HEK293 (cell line): ENCODE data around the gene PIGW.

Source experiments
- CTCF ChIA-PET: fragments of 350-600 bp; formaldehyde crosslinking; extraction: SDS; loops from one replicate; lab custom pipeline; 2021; ENCODE audit warnings: antibody characterized with exemption; lab: Yijun Ruan, JAX
- POLR2A ChIA-PET: fragments of 300-600 bp; formaldehyde crosslinking; extraction: SDS; loops from one replicate; lab custom pipeline; 2020; ENCODE audit warnings: antibody characterized with exemption, inconsistent platforms; lab: Yijun Ruan, JAX
- H3K27ac ChIP-seq: fragments of 200-500 bp; sonication (Bioruptor generic); 2 replicates; pipeline ENCODE4 v1.5.1; 2014; ENCODE audit warnings: low read depth, low read length, control low read depth, inconsistent platforms; ENCODE audit errors: extremely low read depth
- H3K36me3 ChIP-seq, 2 experiments: fragments of 200-500 bp in 1 of 2; sonication (Bioruptor generic) in 1 of 2; 1 replicate in 1 of 2; 2 replicates in 1 of 2; pipeline ENCODE4 v1.5.1; 2014 to 2017; ENCODE audit warnings: inconsistent platforms in 2 of 2, low read length in 2 of 2; ENCODE audit not compliant: control insufficient read depth in 2 of 2, insufficient read depth in 1 of 2
- H3K4me1 ChIP-seq: fragments of 200-500 bp; sonication (Bioruptor generic); 2 replicates; pipeline ENCODE4 v1.5.1; 2014; ENCODE audit warnings: mild to moderate bottlenecking, low read length, inconsistent platforms; ENCODE audit not compliant: control insufficient read depth, insufficient read depth
- H3K4me3 ChIP-seq: 2 replicates; pipeline ENCODE4 v1.5.1; 2011; ENCODE audit warnings: low read depth, mild to moderate bottlenecking, control low read depth, low read length, moderate library complexity
- H3K9me3 ChIP-seq: fragments of 200-500 bp; sonication (Bioruptor generic); 2 replicates; pipeline ENCODE4 v1.5.1; 2014; ENCODE audit warnings: low read depth, low read length, inconsistent platforms; ENCODE audit not compliant: control insufficient read depth, insufficient read depth
- EGR2 ChIP-seq: fragments of 450-650 bp; formaldehyde crosslinking; IDR thresholded peaks from 2 replicates; pipeline ENCODE4 v1.5.1; 2016; ENCODE audit warnings: low read depth, missing biosample characterization, missing genetic modification characterization
- GLI4 ChIP-seq: fragments of 450-650 bp; formaldehyde crosslinking; IDR thresholded peaks from 2 replicates; pipeline ENCODE4 v1.5.1; 2016; ENCODE audit warnings: missing biosample characterization, missing genetic modification characterization
- HOXA7 ChIP-seq: sonication (generic); formaldehyde crosslinking; IDR thresholded peaks from 2 replicates; pipeline ENCODE4 v1.8.1; 2022; ENCODE audit warnings: missing genetic modification reagents, borderline replicate concordance
- KLF1 ChIP-seq: fragments of 450-650 bp; formaldehyde crosslinking; IDR thresholded peaks from 2 replicates; pipeline ENCODE4 v1.5.1; 2016; ENCODE audit warnings: missing biosample characterization, missing genetic modification characterization
- REPIN1 ChIP-seq: fragments of 450-650 bp; formaldehyde crosslinking; IDR thresholded peaks from 2 replicates; pipeline ENCODE4 v1.5.1; 2017; ENCODE audit warnings: missing biosample characterization, missing genetic modification characterization, low read depth
- ZNF112 ChIP-seq: fragments of 450-650 bp; formaldehyde crosslinking; IDR thresholded peaks from 2 replicates; pipeline ENCODE4 v1.5.0; 2017; ENCODE audit warnings: missing biosample characterization, missing genetic modification characterization
- ZNF335 ChIP-seq: fragments of 450-650 bp; formaldehyde crosslinking; conservative IDR thresholded peaks from 2 replicates; pipeline ENCODE4 v1.5.1; 2016; ENCODE audit warnings: missing biosample characterization, missing genetic modification characterization
- ZNF350 ChIP-seq: fragments of 450-650 bp; formaldehyde crosslinking; IDR thresholded peaks from 2 replicates; pipeline ENCODE4 v1.5.0; 2017; ENCODE audit warnings: missing biosample characterization, mild to moderate bottlenecking, missing genetic modification characterization
- ZNF391 ChIP-seq: fragments of 450-650 bp; formaldehyde crosslinking; IDR thresholded peaks from 2 replicates; pipeline ENCODE4 v1.5.1; 2016; ENCODE audit warnings: low read depth, missing biosample characterization, missing genetic modification characterization, borderline replicate concordance
- ZNF404 ChIP-seq: fragments of 450-650 bp; formaldehyde crosslinking; IDR thresholded peaks from 2 replicates; pipeline ENCODE4 v1.5.1; 2017; ENCODE audit warnings: missing biosample characterization, missing genetic modification characterization
- ZNF571 ChIP-seq: fragments of 450-650 bp; formaldehyde crosslinking; IDR thresholded peaks from 2 replicates; pipeline ENCODE4 v1.5.0; 2017; ENCODE audit warnings: missing biosample characterization, missing genetic modification characterization
- ZNF747 ChIP-seq: fragments of 450-650 bp; formaldehyde crosslinking; IDR thresholded peaks from 2 replicates; pipeline ENCODE4 v1.5.1; 2016; ENCODE audit warnings: missing biosample characterization, missing genetic modification characterization
- ZNF768 ChIP-seq: fragments of 450-650 bp; formaldehyde crosslinking; IDR thresholded peaks from 2 replicates; pipeline ENCODE4 v1.5.1; 2018; ENCODE audit warnings: missing biosample characterization, mild to moderate bottlenecking, missing genetic modification characterization
- ZNF777 ChIP-seq: fragments of 450-650 bp; formaldehyde crosslinking; IDR thresholded peaks from 2 replicates; pipeline ENCODE4 v1.5.1; 2017; ENCODE audit warnings: missing biosample characterization, missing genetic modification characterization, borderline replicate concordance
- ZNF785 ChIP-seq: fragments of 450-650 bp; formaldehyde crosslinking; IDR thresholded peaks from 2 replicates; pipeline ENCODE4 v1.5.1; 2016; ENCODE audit warnings: missing biosample characterization, missing genetic modification characterization
- ZNF791 ChIP-seq: fragments of 450-650 bp; formaldehyde crosslinking; IDR thresholded peaks from 2 replicates; pipeline ENCODE4 v1.5.1; 2016; ENCODE audit warnings: missing biosample characterization, missing genetic modification characterization
- ZNF792 ChIP-seq: fragments of 450-650 bp; formaldehyde crosslinking; IDR thresholded peaks from 2 replicates; pipeline ENCODE4 v1.5.1; 2016; ENCODE audit warnings: missing biosample characterization, missing genetic modification characterization
- ZNF837 ChIP-seq: fragments of 450-650 bp; formaldehyde crosslinking; IDR thresholded peaks from 2 replicates; pipeline ENCODE4 v1.5.1; 2016; ENCODE audit warnings: missing biosample characterization, missing genetic modification characterization
- ZNF843 ChIP-seq: fragments of 450-650 bp; formaldehyde crosslinking; IDR thresholded peaks from 2 replicates; pipeline ENCODE4 v1.5.1; 2016; ENCODE audit warnings: missing biosample characterization, missing genetic modification characterization
- TF ChIP-seq, protein P1 (sequence below): fragments of 450-650 bp; formaldehyde crosslinking; IDR thresholded peaks from 2 replicates; pipeline ENCODE4 v1.5.1; 2016; ENCODE audit warnings: missing biosample characterization, missing genetic modification characterization
- TF ChIP-seq, protein P2 (sequence below): fragments of 450-650 bp; formaldehyde crosslinking; IDR thresholded peaks from 2 replicates; pipeline ENCODE4 v1.5.1; 2016; ENCODE audit warnings: missing biosample characterization, missing genetic modification characterization
- TF ChIP-seq, protein P3 (sequence below): IDR thresholded peaks from 2 replicates; pipeline ENCODE4 v1.6.1; 2011; ENCODE audit warnings: mild to moderate bottlenecking, low read depth, low read length, borderline replicate concordance

PIGW gene

DNA sequence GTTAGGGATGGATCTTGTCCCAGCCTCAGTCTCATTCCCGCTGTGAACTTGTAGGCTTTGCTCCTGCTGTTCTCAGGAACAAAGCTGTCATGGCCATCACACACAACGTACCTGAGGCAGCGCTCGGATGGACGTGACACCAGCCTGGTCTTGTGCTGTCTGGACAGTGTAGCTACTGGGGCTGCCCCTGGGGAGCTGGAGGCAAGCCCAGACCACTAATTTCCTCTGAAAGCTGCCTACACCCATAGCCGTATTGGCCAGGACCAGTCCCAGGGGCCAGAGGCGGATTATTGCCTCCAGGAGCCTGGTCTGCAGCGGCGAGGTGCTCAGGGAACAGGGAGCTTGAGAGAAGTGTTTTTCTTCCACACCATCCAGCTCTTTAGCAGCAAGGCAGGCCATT lies 36.6 kb upstream of the PIGW start (continued):
- TF ChIP-seq ZNF785 (tag by site-specific recombination), result no peak

DNA sequence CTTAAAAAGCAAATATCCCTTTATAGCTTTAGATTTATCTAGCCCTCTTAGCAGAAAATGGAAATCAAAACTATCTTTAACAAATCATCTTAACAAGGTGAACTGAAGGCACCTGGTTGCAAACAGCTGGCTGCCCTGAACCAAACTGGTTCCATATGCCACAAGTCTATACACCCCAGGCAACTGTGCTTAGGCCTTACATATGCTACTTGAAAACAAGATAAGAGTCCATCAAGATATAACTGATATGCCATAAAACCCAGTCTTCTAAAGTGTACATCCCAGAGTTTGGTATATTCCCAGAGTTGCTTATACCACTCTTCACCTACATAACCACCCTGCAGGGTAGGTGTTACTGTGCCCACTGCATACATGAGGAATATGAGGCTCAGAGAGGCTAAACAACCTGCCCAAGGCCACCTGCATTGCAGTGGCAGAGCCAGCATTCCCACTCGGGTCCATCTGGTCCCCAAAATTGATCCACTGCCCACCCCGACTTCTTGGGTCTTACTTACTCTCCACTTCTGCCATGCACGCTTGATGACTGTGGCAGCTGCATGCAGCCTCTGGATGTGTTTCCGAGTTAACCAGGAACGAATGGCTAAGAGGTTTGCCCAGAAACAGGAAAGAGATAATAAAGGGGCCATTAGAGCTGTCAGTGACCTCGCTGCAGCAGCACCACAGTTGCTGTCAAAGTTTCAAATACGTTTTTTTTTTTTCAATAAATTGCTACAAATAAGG lies 36.1 kb upstream of the PIGW start:
- H3K4me3 ChIP-seq, result no peak overlapping the region
- H3K9me3 ChIP-seq, result no peaks in the 10 kb centered on the region
- TF ChIP-seq, protein P1, sequence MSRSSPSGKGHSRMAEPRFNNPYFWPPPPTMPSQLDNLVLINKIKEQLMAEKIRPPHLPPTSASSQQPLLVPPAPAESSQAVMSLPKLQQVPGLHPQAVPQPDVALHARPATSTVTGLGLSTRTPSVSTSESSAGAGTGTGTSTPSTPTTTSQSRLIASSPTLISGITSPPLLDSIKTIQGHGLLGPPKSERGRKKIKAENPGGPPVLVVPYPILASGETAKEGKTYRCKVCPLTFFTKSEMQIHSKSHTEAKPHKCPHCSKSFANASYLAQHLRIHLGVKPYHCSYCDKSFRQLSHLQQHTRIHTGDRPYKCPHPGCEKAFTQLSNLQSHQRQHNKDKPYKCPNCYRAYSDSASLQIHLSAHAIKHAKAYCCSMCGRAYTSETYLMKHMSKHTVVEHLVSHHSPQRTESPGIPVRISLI (tag by site-specific recombination), result no peak
- no peak for TF ChIP-seq ZNF843 (tag by site-specific recombination)
- no peak for TF ChIP-seq ZNF391 (tag by site-specific recombination)
- TF ChIP-seq, protein P2, sequence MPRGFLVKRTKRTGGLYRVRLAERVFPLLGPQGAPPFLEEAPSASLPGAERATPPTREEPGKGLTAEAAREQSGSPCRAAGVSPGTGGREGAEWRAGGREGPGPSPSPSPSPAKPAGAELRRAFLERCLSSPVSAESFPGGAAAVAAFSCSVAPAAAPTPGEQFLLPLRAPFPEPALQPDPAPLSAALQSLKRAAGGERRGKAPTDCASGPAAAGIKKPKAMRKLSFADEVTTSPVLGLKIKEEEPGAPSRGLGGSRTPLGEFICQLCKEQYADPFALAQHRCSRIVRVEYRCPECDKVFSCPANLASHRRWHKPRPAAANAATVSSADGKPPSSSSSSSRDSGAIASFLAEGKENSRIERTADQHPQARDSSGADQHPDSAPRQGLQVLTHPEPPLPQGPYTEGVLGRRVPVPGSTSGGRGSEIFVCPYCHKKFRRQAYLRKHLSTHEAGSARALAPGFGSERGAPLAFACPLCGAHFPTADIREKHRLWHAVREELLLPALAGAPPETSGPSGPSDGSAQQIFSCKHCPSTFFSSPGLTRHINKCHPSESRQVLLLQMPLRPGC (tag by site-specific recombination), result no peak
- H3K36me3 ChIP-seq, result peaks cover 43 to 96% of the 10 kb centered on the region in 2 experiments
- POLR2A ChIA-PET, result no interaction called here
- no peaks in the 10 kb centered on the region for H3K4me1 ChIP-seq
- CTCF ChIA-PET, result interaction anchor here (1.2 kb wide), 1 partner anchor 35 kb away, joined by 3 read pairs; no protein-coding TSS in a partner anchor
- peak overlapping the region; percentile 24; the same call in 1 of the 2 replicates for H3K27ac ChIP-seq

DNA sequence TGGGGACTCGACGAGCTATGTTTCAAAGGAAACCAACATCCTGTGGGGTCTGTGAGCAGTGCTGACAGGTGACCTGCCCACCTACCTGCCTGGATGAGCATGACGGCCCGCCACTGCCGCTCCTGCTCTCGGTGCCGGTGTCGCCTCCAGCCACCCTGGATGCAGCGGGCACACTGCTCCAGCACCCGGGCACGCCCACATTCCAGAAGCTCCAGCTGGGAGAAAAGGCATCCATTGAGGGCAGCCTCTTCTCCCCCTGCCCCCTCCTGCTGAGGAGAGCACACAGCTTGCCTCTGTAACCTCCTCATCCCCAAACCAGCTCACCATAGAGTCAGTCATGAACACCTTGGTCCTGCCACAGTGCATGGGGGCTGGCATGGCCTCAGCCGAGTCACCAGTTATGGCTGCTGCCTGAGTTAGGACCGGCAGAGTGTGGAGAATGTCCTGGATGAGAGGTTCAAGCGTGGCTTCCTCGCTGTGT lies 34.0 kb upstream of the PIGW start:
- H3K9me3 ChIP-seq, result no peaks in the 10 kb centered on the region
- no peaks in the 10 kb centered on the region for H3K4me1 ChIP-seq
- POLR2A ChIA-PET, result interaction anchor here (0.7 to 1.0 kb wide), 2 partner anchors 16 to 103 kb away, joined by 4 read pairs; no protein-coding TSS in a partner anchor
- H3K36me3 ChIP-seq, result peaks cover 59 to 95% of the 10 kb centered on the region in 2 experiments
- H3K4me3 ChIP-seq, result no peak overlapping the region
- CTCF ChIA-PET, result interaction anchor here (0.8 to 1.0 kb wide), 2 partner anchors 34 kb away, joined by 3 to 4 read pairs; partner anchors contain the start of genes MYO19 and PIGW
- H3K27ac ChIP-seq, result no peak overlapping the region
- TF ChIP-seq ZNF112 (tag by site-specific recombination) (no peak), ZNF768 (tag by site-specific recombination) (no peak), ZNF792 (tag by site-specific recombination) (no peak), REPIN1 (tag by site-specific recombination) (no peak), ZNF747 (tag by site-specific recombination) (no peak), ZNF791 (no peak), ZNF571 (tag by site-specific recombination) (no peak), ZNF350 (tag by site-specific recombination) (no peak), ZNF777 (tag by site-specific recombination) (no peak), KLF1 (tag by site-specific recombination) (no peak), ZNF335 (tag by site-specific recombination) (no peak), EGR2 (tag by site-specific recombination) (no peak), ZNF837 (tag by site-specific recombination) (no peak), ZNF404 (no peak), HOXA7 (CRISPR knock-in tag) (no peak), GLI4 (tag by site-specific recombination) (no peak)
- TF ChIP-seq, protein P3, sequence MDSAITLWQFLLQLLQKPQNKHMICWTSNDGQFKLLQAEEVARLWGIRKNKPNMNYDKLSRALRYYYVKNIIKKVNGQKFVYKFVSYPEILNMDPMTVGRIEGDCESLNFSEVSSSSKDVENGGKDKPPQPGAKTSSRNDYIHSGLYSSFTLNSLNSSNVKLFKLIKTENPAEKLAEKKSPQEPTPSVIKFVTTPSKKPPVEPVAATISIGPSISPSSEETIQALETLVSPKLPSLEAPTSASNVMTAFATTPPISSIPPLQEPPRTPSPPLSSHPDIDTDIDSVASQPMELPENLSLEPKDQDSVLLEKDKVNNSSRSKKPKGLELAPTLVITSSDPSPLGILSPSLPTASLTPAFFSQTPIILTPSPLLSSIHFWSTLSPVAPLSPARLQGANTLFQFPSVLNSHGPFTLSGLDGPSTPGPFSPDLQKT, result no peak
